T-helper 17 cell (primary cell): ENCODE measurements around the gene RGS10. TPM values are rescaled to one million over a fixed set of nuclear protein-coding genes. Genes with fewer than 3 reads are reported as not detected.
"Not testable (repeated sequence)": the region's sequence is repeated elsewhere in the genome, so short reads cannot be mapped to it uniquely, and the experiment has no call there.

ENCODE experiments used
- ATAC-seq: fragments of 150-1000 bp; cut with Tn5 transposase; 2 replicates; pipeline ENCODE4 v1.10.0; 2021; ENCODE audit warnings: mild to moderate bottlenecking, moderate library complexity
- DNase-seq, 3 donors: peaks; one replicate each; pipeline versions ENCODE4 v3.0.0 to v3.0.0-alpha.2; 2020 to 2021
- H3K9me3 ChIP-seq: one replicate; pipeline ENCODE4 v1.7.0; 2013; ENCODE audit warnings: low read length, mild to moderate bottlenecking; ENCODE audit not compliant: control insufficient read depth, poor library complexity, severe bottlenecking
- H3K27ac Mint-ChIP-seq: one replicate; pipeline ENCODE4 v1.8.0; 2022; ENCODE audit warnings: mild to moderate bottlenecking, moderate library complexity, mixed read lengths
- H3K27me3 Mint-ChIP-seq: one replicate; pipeline ENCODE4 v1.8.0; 2022; ENCODE audit warnings: mixed read lengths
- H3K36me3 Mint-ChIP-seq: one replicate; pipeline ENCODE4 v1.8.0; 2022; ENCODE audit warnings: low read depth, mixed read lengths
- H3K4me1 Mint-ChIP-seq: one replicate; pipeline ENCODE4 v1.8.0; 2022; ENCODE audit warnings: mild to moderate bottlenecking, mixed read lengths
- H3K4me3 Mint-ChIP-seq: one replicate; pipeline ENCODE4 v1.8.0; 2022; ENCODE audit warnings: mild to moderate bottlenecking, moderate library complexity, mixed read lengths
- total RNA-seq, 4 donors: library from RNA in 2 of 4; stranded (reverse) in 2 of 4; gene quantifications; one replicate each; pipeline ENCODE4 v1.2.3 and lab custom pipeline; 2022 to 2026

Gene RGS10
- total RNA-seq, 2 donors from 2014 or later, result 64.7 to 135 TPM

- Mint-ChIP-seq H3K36me3 (no peaks in the 10 kb centered on the region), H3K27ac (peak overlapping the region; percentile 93), H3K27me3 (no peaks in the 10 kb centered on the region), H3K4me3 (no peak overlapping the region), H3K4me1 (peaks cover 60% of the 10 kb centered on the region)
- H3K9me3 ChIP-seq, result no peaks in the 10 kb centered on the region
- DNase-seq (no peak), ATAC-seq (no peak)
Measured at GRCh38 chr10:119535305-119535704, 7.2 kb downstream of the RGS10 start.

DNA sequence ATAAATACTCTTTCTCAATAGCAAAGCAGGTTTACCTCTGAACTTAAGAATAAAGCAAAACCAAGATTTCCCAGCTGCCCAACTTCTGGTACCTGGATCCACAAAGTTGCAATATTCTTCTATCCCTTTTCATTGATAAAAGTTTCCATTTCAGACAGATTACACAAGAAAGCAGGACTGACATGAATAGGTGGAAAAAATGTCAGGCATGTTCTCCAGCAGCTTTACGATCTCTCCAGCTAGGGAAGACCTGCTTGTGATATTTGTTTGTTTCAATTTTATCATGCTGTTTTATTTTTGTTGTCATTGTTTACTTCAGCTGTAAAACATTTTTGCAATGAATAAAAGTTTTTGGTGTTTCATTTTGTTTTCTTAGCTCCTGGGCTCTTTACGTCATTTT is 9.0 kb downstream of the RGS10 start:
- ATAC-seq, result no peak
- no peaks in the 10 kb centered on the region for H3K36me3 Mint-ChIP-seq

GRCh38 chr10:119532791-119533190 is 9.7 kb downstream of the RGS10 start:
- H3K4me1 Mint-ChIP-seq, result peaks cover 40% of the 10 kb centered on the region
- not testable (repeated sequence) for H3K36me3 Mint-ChIP-seq, H3K4me3 Mint-ChIP-seq, H3K27ac Mint-ChIP-seq, DNase-seq, H3K27me3 Mint-ChIP-seq, H3K9me3 ChIP-seq, ATAC-seq

More for the DNA sequence above, 9.0 kb downstream of the RGS10 start:
- Mint-ChIP-seq H3K27ac (no peak overlapping the region), H3K27me3 (no peaks in the 10 kb centered on the region), H3K4me3 (no peak overlapping the region), H3K4me1 (peaks cover 46% of the 10 kb centered on the region)
- DNase-seq, result no peak
- no peaks in the 10 kb centered on the region for H3K9me3 ChIP-seq

DNA sequence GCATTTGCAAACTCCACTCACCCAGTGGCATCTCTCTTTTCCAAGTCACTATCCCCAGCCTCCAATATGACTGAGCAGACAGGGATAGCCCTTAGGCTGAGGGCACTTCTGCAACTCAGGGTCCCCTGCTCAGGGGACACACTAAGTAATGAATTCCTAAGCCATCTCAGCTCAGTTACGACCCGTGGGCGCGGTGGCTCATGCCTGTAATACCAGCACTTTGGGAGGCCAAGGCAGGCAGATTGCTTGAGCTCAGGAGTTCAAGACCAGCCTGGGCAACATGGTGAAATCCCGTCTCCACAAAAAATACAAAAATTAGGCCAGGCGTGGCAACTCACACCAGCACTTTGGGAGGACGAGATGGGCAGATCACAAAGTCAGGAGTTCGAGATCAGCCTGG is 10.3 kb downstream of the RGS10 start:
- not testable (repeated sequence) for H3K27me3 Mint-ChIP-seq, H3K36me3 Mint-ChIP-seq

DNA sequence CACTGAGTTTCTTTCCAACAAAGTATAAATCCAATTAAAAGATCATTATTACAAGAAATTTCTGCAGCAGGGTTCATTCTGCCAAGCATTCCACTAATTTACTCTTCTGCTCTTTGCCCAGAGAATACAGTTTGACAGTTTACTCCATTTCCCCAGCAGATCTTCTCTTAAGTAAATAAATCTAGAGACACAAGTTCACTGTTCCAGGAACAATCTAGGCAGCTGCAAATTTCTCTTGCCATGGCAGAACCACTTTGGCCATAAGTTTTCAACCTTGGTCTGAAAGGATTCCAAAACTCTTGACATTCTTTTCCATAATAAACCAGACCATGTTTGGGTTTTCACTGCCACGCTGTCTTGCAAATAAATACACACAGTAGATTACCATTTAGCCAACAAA is 11.5 kb downstream of the RGS10 start:
- no peaks in the 10 kb centered on the region for H3K9me3 ChIP-seq
- no peaks in the 10 kb centered on the region for H3K27me3 Mint-ChIP-seq
- H3K36me3 Mint-ChIP-seq, result no peaks in the 10 kb centered on the region
- ATAC-seq, result no peak
- H3K4me3 Mint-ChIP-seq, result no peak overlapping the region
- peaks cover 32% of the 10 kb centered on the region for H3K4me1 Mint-ChIP-seq
- no peak for DNase-seq
- H3K27ac Mint-ChIP-seq, result peak overlapping the region; percentile 27

More for the DNA sequence above, 10.3 kb downstream of the RGS10 start:
- H3K9me3 ChIP-seq, DNase-seq, ATAC-seq, H3K4me3 Mint-ChIP-seq, H3K27ac Mint-ChIP-seq: not testable (repeated sequence)
- peaks cover 35% of the 10 kb centered on the region for H3K4me1 Mint-ChIP-seq

DNA sequence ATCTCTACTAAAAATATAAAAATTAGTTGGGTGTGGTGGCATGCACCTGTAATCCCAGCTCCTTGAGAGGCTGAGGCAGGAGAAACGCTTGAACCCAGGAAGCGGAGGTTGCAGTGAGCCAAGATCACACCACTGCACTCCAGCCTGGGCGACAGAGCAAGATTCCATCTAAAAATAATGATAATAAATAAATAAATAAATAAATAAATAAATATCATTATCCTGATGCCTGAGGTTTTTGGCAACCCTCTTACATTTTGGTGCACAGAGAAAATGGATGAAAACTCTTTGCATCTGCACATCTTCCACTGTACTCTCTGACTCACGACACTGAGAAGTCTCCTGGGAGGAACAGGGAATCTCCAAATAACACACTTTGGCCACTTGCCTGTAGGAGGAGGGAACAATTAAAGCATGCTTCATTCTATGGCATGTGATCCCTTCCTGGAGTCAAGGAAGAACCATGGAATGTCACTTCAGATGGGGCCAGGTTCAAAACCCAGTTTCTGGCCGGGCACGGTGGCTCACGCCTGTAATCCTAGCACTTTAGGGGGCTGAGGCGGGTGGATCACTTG is 13.8 kb downstream of the RGS10 start:
- not testable (repeated sequence) for H3K9me3 ChIP-seq, H3K36me3 Mint-ChIP-seq, H3K27ac Mint-ChIP-seq, H3K4me3 Mint-ChIP-seq, ATAC-seq, DNase-seq, H3K27me3 Mint-ChIP-seq
- peaks cover 24% of the 10 kb centered on the region for H3K4me1 Mint-ChIP-seq

GRCh38 chr10:119526621-119527592 is 15.6 kb downstream of the RGS10 start:
- Mint-ChIP-seq H3K27me3 (no peaks in the 10 kb centered on the region), H3K4me3 (no peak overlapping the region), H3K27ac (no peak overlapping the region), H3K36me3 (peaks cover 2% of the 10 kb centered on the region), H3K4me1 (peaks cover 20% of the 10 kb centered on the region)
- DNase-seq (no peak), ATAC-seq (no peak)
- no peaks in the 10 kb centered on the region for H3K9me3 ChIP-seq

DNA sequence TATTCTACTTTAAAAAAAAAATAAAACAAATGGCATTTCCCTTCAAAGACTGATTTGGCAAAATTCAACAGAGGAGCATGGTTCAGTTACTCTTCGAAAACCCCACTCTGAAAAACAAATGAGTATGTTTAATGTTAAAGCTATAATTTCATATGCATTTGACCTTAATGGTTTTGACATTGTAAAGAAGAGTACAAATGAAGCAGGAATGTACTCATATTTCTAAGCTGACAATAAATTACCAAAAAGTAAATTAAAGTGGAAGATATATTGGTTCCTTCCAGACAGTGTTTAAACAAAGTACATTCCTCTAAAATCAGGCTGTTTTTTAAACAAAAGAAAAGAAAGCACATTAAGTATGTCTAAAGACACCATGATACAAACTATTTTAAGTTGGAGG is 16.4 kb downstream of the RGS10 start:
- no peak overlapping the region for H3K4me3 Mint-ChIP-seq
- ATAC-seq (no peak), DNase-seq (no peak)
- no peaks in the 10 kb centered on the region for H3K9me3 ChIP-seq
- H3K36me3 Mint-ChIP-seq, result peaks cover 2% of the 10 kb centered on the region
- no peaks in the 10 kb centered on the region for H3K27me3 Mint-ChIP-seq
- no peak overlapping the region for H3K27ac Mint-ChIP-seq
- peaks cover 15% of the 10 kb centered on the region for H3K4me1 Mint-ChIP-seq

- H3K4me3 Mint-ChIP-seq, result no peak overlapping the region
- DNase-seq, result no peak
- H3K9me3 ChIP-seq, result no peaks in the 10 kb centered on the region
- peaks cover 12% of the 10 kb centered on the region for H3K4me1 Mint-ChIP-seq
- H3K27me3 Mint-ChIP-seq, result no peaks in the 10 kb centered on the region
- H3K36me3 Mint-ChIP-seq, result peaks cover 2% of the 10 kb centered on the region
- H3K27ac Mint-ChIP-seq, result no peak overlapping the region
- no peak for ATAC-seq
Measured at GRCh38 chr10:119525116-119525515, 17.4 kb downstream of the RGS10 start.

- H3K4me3 Mint-ChIP-seq, result no peak overlapping the region
- no peaks in the 10 kb centered on the region for H3K27me3 Mint-ChIP-seq
- no peaks in the 10 kb centered on the region for H3K9me3 ChIP-seq
- H3K4me1 Mint-ChIP-seq, result peaks cover 17% of the 10 kb centered on the region
- H3K27ac Mint-ChIP-seq, result no peak overlapping the region
- H3K36me3 Mint-ChIP-seq, result peaks cover 2% of the 10 kb centered on the region
- no peak for DNase-seq
- ATAC-seq, result no peak
Measured at GRCh38 chr10:119524720-119525070, 17.8 kb downstream of the RGS10 start.

GRCh38 chr10:119523895-119524719 is 18.4 kb downstream of the RGS10 start:
- H3K27ac Mint-ChIP-seq, result no peak overlapping the region
- peaks cover 2% of the 10 kb centered on the region for H3K36me3 Mint-ChIP-seq
- H3K4me1 Mint-ChIP-seq, result peaks cover 15% of the 10 kb centered on the region
- no peak overlapping the region for H3K4me3 Mint-ChIP-seq
- DNase-seq (no peak), ATAC-seq (no peak)
- H3K9me3 ChIP-seq, result no peaks in the 10 kb centered on the region
- H3K27me3 Mint-ChIP-seq, result no peaks in the 10 kb centered on the region

DNA sequence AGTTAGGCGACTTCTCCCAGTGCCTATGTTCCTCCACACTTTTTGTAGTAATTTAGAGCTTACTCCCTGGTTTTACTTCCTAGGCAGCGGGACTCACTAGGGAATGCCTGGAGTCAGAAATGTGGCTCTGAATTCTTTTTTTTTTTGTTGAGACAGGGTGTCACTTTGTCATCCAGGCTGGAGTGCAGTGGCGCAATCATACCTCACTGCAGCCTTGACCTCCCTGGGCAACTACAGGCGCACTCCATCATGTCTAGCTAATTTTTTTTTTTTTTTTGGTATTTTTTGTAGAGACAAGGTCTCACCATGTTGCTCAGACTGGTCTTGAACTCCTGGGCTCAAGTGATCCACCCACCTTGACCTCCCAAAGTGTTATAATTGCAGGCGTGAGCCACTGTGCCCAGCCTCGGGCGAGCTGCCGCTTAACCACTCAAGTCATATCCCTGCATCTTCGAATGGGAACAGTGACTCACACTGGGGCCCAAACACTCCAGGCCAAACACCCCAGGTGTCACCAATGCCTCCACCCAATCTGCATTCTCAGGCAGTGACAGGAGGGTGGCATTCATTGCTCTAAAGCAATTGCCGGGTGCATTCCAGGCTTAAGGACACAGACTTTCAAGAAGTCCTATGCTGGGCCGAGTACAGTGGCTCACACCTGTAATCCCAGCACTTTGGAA is 19.6 kb downstream of the RGS10 start:
- ATAC-seq (no peak), DNase-seq (no peak)
- peaks cover 2% of the 10 kb centered on the region for H3K36me3 Mint-ChIP-seq
- no peak overlapping the region for H3K27ac Mint-ChIP-seq
- peak overlapping the region; percentile 47 for H3K4me3 Mint-ChIP-seq
- H3K27me3 Mint-ChIP-seq, result no peaks in the 10 kb centered on the region
- H3K4me1 Mint-ChIP-seq, result peaks cover 25% of the 10 kb centered on the region
- H3K9me3 ChIP-seq, result no peaks in the 10 kb centered on the region
